NCI-H1105 (cell line): ENCODE results near the gene CYP11A1.
"Not testable (repeated sequence)": the region's sequence is repeated elsewhere in the genome, so short reads cannot be mapped to it uniquely, and the experiment has no call there.

ENCODE experiments used
- DNase-seq: peaks from one replicate; lab custom pipeline; 2025; lab: John Stamatoyannopoulos, UW

CYP11A1 gene

GRCh38 chr15:74400915-74401757, 33.7 kb upstream of the CYP11A1 start:
- DNase-seq = no peak

GRCh38 chr15:74400313-74400860, 32.9 kb upstream of the CYP11A1 start:
- DNase-seq = no peak

DNA sequence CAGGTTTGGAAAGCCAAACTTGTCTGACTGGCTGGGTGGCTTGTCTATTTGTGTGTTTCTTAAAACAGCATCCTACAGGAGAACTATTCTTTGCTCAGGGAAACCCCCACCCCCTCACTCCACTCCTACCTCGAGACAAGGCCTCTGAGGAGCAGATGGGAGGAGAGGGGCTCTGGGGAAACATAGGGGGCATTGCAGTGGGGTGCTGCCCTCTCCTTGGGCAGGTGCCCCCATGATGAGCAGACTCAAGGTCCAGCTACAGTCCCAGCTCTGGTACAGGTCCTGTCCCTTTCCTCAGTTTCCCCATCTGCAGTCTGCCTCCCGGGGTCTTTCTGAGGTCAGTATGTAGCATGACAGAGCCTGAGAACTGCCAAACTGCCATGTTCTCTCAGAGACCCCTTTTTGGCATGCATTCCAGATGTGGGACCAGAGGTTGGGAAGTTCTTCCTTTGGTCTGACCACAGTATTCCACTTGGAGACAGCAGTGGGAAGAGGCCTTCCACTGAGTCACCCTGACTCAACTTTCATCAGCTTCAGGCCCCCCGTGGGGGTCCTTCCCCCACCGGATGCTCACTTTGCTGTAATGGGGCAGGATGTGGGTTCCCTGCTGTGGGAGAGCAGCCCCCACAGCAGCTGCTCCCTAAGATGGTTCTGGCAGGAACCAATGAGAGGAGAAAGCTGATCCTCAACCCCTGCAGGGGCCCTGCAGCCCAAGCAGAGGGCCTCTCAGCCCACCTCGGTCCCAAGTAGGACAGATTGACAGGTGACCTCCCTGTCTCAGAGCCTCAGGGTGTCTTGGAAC, 32.3 kb upstream of the CYP11A1 start:
- no peak for DNase-seq

GRCh38 chr15:74399100-74399499, 31.7 kb upstream of the CYP11A1 start:
- no peak for DNase-seq

DNA sequence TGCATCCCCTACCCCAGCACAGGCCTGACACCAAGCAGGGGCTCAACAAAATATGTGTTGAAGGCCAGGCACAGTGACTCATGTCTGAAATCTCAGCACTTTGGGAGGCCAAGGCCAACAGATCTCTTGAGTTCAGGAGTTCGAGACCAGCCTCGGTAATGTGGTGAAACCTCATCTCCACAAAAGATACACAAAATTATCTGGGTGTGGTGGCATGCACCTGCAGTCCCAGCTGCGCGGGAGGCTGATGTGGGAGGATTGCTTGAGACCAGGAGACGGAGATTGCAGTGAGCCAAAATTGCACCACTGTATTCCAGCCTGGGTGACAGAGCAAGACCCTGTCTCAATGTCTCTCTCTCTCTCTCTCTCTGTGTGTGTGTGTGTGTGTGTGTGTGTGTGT, 30.7 kb upstream of the CYP11A1 start:
- no peak for DNase-seq

DNA sequence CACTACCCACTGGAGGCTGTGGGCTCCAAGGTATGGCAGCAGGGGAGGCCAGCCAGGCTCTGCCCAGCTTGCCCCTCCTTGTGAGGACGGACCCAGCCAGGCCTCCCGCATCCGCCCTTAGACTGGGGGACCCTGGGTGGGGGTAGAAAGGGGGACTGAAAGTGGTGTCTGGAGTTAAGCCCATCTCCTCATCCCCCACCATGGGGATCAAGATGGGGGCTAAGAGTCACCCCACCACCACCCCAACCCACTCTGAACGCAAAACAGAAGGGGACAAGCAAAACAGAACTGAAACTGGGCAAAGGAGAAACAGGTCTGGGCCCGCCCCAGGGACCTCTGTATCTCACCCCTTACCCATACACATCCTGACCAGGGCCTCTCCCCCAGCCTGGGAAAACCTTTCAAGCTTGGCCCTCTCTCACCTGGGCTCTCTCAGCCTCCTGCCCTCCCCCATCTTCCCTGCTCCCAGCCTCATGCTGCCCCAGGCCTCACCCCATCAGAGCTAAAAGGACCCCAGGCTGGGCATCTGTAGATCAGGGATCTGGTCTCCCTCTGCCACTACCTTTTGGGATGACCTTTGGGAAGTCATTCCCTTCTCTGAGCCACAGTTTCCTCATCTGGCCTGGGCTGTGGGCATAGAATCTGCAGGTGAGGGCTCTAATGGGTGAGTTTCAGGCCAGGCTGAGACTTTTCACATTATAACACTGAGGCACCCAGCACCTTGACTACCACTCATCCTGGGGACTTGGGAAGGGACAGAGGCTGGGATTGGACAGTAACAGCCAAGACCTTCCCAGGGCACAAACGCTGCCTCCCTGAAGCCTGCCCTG, 30.0 kb upstream of the CYP11A1 start:
- no peak for DNase-seq

GRCh38 chr15:74396445-74397238, 29.2 kb upstream of the CYP11A1 start:
- DNase-seq = no peak

DNA sequence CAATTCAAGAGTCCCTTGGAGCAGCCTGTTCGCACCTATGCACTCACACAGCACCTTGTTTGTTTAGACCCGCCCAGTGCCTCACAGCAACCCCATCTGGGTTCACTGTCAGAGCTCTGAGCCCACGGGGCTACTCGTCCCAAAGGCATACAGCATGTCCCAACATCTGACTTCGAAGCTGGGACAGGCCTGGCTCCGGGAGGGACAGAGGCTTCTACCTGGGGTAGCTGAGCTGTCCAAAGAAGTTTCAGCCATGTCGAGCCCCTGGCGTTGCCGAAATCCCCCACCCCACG, 28.6 kb upstream of the CYP11A1 start:
- DNase-seq = no peak

DNA sequence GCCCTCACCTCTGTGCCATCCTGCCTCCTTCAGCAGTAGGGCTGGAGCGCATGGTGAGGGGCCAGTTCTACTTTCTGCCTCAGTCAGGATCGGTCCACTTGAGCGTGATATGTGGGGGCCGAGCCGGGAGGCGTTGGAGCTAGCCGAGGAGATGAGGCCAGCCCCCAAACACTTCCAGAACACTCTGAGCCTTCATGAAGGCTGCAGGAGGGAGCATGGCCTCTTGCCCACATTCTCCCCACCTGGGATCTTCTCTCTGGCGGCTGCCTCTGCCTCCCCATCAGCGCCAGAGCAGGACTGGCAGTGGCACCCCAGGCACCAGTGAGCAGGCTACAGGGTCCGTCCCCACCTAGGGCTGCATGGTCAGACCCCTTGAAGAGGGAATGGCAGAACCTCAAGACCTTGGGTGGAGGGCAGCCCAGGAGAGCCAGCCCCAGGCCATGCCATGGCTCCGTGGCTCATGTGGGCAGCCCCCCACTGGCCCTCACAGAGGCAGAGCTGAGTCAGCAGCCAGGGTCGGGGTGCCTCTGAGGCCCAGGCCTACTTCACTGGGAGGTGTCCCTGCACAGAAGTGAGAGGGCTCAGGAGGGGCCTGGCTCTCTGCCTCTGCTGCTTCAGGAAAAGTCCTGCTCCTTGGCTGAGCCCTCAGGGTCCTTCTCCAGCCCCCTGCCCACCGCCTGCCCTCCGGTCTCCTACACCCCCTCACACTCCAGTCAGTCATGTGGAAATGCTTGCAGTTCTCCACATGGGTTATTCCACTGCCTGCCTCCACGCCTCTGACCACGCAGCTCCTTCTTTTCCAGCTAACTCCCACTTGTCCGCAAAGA, 28.1 kb upstream of the CYP11A1 start:
- no peak for DNase-seq

DNA sequence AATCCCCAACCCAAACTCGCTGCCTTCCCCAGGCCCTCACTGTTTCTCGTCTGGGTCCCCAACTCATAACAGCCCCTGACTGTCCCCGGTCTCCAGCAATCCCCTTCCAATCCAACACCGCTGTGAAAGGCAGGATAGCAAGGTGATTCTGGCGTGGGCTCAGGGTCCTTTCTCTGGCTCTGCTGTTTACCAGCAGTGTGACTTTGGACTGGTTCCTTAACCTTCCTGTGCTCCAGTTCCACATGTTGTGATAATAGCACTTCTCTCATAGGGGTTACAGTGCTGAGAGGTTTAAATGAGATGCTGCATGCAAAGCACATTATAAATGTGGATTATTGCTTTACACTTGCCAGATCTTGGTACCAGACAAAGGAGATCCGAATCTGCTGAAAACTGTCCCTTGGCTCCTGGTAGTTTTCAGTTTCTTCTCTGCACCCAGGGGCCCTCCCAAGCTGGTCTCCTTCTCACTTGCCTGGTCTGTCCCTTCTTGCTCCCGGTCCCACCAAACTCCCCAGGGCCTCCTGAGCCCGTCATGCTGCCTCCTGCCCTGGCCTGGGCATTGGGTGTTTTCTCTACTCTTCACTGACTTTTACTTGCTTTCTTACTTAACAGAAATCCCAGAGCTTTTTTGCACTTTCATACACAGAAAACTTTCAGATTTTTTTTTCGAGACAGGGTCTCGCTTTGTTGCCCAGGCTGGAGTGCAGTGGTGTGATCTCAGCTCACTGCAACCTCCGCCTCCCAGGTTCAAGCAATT, 26.8 kb upstream of the CYP11A1 start:
- DNase-seq = no peak

- no peak for DNase-seq
Observed at GRCh38 chr15:74393423-74393822, 26.0 kb upstream of the CYP11A1 start.

- DNase-seq = no peak
Observed at GRCh38 chr15:74392902-74393301, 25.5 kb upstream of the CYP11A1 start.

GRCh38 chr15:74392451-74392830, 25.0 kb upstream of the CYP11A1 start:
- DNase-seq = no peak

DNA sequence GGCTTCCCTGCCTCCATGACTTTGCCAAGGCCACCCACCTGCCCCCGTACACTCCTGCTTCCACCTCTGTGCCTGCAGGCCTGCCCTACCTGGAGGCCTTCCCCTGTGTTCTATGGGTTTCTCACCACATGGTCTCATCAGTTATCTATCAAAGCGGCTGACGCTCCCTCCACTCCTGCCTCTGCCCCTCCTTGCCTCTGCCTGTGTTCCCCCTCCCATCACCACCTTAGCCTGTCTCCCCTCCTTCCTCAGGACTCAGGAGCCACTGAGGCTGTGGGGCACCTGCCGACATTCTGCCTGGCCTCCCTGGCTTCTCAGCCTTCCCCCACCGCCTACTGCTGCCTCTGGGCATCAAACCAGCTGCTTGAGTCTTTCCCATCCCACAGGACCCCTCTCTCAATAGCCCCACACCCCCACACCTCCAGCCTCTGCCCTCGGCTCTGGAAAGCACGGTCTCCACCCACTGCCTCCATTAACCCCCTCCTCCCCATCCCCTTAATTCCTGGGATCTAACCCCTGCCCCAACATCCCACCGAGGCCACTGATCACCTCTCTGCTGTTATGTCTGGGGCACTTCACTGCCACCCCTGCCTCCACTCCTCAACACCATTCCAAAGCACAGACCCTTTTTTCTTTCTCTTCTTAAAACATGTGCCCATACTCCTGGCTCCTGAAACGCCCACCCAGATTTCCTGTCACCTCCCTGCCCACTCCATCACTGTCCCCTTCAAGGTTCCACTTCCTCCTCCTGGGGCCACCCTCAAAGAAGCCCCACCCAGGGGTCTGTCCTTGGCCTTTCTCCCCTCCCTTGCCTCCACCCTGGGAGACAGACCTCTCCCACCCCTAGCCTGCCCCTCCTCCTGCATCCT, 24.4 kb upstream of the CYP11A1 start:
- DNase-seq = no peak

DNA sequence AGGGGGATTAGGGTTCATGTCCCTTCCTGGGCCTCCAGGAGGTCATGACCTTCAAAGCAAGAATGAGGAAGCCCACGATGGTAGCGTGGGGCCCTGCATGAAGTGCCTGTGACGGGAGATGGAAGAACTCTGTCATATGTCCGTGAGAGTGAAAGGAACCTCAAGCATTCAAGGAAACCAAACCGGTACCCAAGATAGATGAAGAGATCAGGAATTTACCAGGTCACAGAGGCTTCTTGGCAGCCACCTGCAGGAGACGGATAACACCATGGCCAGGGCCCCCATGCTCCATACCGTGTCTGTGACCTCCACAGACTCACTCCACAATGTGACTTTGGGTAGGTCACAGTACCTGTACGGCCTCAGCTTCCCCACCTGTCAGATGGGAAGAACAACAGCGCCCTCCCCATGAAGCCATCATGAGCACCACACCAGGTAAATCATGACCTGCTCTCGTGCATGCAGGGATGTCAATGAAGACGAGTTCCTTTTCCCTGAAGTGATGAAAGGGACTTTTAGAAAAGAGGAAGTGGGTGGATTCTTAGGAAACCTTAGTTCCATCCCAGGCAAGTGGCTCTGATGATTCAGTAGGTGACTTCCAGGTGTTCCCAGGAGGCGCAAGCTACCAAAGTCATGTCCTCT, 23.3 kb upstream of the CYP11A1 start:
- no peak for DNase-seq

GRCh38 chr15:74390049-74390646, 22.7 kb upstream of the CYP11A1 start:
- DNase-seq = not testable (repeated sequence)

GRCh38 chr15:74389241-74390048, 22.0 kb upstream of the CYP11A1 start:
- DNase-seq = no peak
